HG02840 (cell line): ENCODE measurements around the gene CPNE4.

Experiments
- ATAC-seq: cut with Tn5 transposase; IDR thresholded peaks from one replicate; pipeline ENCODE4 v1.9.1; 2021; ENCODE audit warnings: mild to moderate bottlenecking, moderate library complexity, moderate number of reproducible peaks; ENCODE audit not compliant: unreplicated experiment, low FRiP score

The CPNE4 gene

GRCh38 chr3:131804565-131805133 lies 230.2 kb downstream of the CPNE4 start:
- ATAC-seq, result no peak

DNA sequence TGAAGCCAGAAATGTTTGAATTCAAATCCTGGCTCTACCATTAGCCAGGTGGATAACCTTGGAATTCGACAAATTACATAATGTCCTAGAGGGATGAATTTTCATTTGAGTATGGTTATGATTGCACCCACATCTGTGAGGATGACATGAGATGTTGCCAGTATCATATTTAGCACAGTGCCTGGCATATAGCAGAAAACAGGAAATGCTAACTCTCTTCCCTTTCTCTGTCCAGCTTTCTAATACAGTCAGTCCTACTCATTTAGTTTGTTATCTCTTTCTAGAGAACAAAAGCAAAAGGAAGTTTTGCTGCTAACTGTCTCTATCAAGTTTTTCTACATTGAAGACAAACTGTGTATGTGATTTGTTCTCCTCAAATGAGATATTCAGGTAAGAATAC lies 231.7 kb downstream of the CPNE4 start:
- ATAC-seq, result no peak

GRCh38 chr3:131802029-131802428 lies 232.8 kb downstream of the CPNE4 start:
- no peak for ATAC-seq

DNA sequence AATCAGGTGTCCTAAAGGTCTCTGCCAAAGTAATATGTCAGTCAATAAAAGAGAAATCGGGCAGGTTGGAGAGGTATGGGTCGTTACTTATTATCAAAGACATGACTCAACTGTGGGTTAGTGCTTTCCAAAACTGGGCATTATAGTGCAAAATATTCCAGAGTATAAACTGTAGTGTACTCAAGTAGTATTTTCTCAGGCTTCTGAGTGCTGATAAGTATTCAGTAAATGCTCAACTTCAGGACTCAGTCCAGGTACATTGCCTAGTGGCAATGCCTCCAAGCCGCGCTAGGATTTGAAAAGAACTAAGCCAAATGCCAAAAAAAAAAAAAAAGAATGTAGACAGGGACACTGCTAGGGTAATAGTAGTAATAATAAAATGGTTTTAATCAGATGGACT lies 233.2 kb downstream of the CPNE4 start:
- ATAC-seq, result no peak

GRCh38 chr3:131797776-131798175 lies 237.0 kb downstream of the CPNE4 start:
- no peak for ATAC-seq

- peak; percentile 60 for ATAC-seq
Observed at GRCh38 chr3:131796558-131797198, 238.1 kb downstream of the CPNE4 start.

DNA sequence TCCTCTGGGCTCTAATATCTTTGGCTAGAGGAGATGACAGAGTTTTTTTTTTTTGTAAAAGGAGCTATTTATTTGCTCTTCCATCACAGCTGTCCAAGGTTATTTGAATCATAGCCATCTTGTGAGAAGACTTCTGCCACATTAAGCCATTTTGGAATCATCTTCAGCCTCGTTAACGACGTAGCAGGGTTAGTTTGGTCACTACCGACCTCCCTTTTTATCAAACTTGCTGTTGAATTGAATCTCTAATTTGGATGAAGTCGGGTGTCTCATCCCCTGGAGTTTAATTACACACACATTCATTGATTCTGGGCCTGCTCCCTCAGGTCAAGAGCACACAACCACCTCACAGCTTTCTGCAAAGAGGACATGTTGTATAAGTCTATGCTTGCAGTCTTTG lies 238.7 kb downstream of the CPNE4 start:
- no peak for ATAC-seq

- ATAC-seq, result peak; percentile 56
Observed at GRCh38 chr3:131795390-131796090, 239.3 kb downstream of the CPNE4 start.

DNA sequence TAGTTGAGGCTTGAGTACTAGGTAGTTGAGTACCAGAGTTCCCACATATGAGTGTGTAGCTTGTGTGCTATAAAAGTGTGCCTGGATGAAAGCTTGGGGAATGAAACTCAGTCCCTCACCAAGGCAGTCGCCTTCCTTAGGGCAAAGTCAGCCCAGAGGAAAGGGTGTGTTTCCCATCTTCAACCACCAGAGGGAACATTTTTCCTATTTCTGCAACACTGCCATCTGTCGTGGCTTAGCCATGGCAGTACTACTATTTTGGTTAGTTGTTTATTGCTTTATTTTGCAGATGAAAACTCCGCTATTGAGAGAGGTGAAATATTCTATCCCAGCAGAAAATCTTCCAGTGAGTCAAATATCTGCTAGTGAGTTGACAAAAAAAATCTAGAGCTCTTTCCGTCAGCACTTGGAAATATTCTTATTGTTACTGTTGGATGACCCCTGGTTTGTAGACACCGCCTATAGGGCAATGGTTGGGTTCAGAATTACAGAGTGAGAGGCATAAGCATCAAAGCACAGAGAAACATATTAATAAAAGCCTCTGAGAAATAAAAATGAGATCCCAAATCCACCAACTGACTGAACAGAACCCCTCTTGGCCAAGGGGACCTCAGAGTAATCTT lies 239.9 kb downstream of the CPNE4 start:
- peak; percentile 37 for ATAC-seq

DNA sequence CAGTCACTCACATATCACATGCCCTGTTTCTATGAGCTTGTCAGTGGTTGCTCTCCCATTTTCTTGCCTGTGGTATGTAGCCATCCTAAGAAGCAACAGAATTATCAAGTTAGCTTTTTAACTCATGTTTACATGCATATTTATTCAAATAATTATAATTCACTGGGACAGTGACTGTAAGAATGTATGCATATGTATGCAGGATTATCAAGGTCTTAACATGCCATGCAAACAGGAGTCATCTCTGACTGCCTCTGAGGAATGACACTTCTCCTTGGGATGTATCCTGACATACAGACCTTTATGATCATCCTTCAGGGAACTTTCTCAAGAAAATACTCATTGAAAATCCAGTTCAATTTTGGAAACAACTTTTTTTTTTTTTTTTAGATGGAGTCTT lies 240.9 kb downstream of the CPNE4 start:
- no peak for ATAC-seq

DNA sequence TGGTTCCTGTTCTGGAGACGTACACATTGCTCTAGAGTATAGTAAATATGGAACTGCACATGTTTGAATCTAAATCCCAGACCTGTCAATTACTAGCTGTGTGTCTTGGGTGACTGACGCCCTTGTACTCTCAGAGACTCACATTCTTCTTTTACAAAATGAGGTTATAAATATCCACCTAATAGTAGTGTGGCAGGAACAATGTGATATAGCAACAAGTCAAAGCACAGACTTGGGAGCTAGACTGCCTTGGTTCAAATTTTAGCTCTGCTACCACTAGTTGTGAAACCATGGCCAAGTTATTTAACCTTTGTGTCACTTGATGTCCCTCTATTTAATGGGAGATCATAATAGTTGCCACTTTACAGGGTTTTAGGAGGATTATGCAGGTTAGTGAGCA lies 245.6 kb downstream of the CPNE4 start:
- ATAC-seq, result no peak

DNA sequence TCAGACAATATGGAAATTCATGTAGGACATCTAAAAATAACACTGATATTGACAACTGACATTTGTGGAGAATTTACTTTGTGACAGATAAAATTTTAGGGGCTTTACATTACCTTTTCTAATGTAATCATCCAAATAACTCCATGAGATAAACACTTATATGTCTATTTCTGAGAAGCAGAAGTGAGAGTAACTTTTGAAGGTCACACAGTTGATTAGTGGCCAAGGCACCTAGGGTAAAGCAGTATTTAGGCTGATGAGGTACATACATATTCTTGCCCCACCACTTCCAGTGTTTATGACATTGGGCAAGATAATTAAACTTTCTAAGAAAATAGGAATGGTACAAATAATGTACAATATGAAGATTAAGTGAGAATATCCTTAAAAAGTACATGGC lies 248.4 kb downstream of the CPNE4 start:
- no peak for ATAC-seq

DNA sequence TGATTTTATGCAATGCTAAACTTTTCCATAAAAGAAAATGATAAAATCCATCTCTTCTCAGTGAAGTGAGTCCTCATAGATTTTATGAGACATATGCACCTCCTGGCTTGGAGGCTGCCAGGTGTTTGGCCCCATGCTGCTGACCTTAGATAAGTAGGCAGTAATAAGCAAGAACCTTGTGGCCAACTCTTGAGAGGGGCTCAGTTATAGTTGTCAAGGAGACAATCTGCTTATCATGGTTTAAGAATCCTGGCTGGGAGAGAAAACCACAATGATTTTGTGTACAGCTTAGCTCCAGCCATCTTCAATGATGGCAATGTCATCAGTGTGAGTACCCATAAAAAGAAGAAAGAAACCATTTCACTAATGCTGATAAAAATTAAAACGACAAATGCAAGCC lies 252.1 kb downstream of the CPNE4 start:
- ATAC-seq, result no peak

- ATAC-seq, result no peak
Observed at GRCh38 chr3:131778526-131778925, 256.3 kb downstream of the CPNE4 start.

- ATAC-seq, result no peak
Observed at GRCh38 chr3:131775650-131776049, 259.2 kb downstream of the CPNE4 start.

- ATAC-seq, result no peak
Observed at GRCh38 chr3:131772269-131773026, 262.4 kb downstream of the CPNE4 start.

- ATAC-seq, result no peak
Observed at GRCh38 chr3:131762981-131763564, 271.7 kb downstream of the CPNE4 start.

GRCh38 chr3:131756405-131756804 lies 278.4 kb downstream of the CPNE4 start:
- no peak for ATAC-seq

- no peak for ATAC-seq
Observed at GRCh38 chr3:131755380-131755779, 279.4 kb downstream of the CPNE4 start.

DNA sequence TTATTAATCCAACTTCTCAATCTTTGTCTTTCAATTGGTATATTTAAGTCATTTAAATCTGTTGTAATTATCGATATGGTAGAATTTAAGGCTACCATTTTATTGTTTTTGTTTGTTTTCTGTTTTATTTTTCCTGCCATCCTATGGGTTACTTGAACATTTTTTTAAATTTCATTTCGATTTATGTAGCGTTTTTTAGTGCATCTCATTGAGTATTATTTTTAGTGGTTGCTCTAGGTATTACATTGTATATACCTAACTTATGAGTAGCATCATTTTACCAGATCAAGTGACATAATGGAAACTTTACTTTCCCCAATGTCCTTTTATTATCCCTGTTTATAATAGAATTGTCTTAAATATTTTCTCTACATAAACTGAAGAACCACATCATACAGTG lies 284.6 kb downstream of the CPNE4 start:
- ATAC-seq, result no peak
